OCI-LY7 (cell line): Measurements from ENCODE around the gene NAB1.

ENCODE experiments used
- EZH2phosphoT487 ChIP-seq: fragments of 200-600 bp; sonication (generic); IDR thresholded peaks from 2 replicates; pipeline ENCODE4 v1.6.1; 2018; ENCODE audit warnings: low read depth, borderline replicate concordance, mild to moderate bottlenecking, mixed run types, antibody characterized with exemption, low read length, moderate library complexity, mixed read lengths
- TF ChIP-seq, protein P1 (sequence below): fragments of 200-600 bp; sonication (generic); conservative IDR thresholded peaks from 2 replicates; pipeline ENCODE4 v1.5.1; 2014; ENCODE audit warnings: mild to moderate bottlenecking, antibody characterized with exemption, low read length, moderate library complexity, mixed read lengths

DNA sequence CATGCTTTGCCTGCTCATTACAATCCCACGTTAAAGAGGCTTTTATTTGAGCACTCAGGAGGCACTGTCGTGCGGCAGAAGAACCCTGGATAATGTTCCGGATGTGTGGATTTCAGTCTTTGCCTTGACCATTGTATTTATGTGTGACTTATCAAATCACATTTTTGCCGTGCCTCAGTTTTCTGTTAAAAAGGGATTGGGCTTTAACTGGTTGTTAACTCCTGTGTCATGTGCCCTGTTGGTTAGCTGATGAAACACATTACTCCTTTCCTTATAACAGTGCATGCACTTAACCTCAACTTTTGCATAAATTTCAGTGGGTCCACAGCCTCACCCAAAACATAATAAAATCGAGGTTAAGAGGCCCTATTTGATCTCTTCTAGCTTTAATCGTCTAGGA lies 52.7 kb downstream of the NAB1 start:
- TF ChIP-seq, protein P1, sequence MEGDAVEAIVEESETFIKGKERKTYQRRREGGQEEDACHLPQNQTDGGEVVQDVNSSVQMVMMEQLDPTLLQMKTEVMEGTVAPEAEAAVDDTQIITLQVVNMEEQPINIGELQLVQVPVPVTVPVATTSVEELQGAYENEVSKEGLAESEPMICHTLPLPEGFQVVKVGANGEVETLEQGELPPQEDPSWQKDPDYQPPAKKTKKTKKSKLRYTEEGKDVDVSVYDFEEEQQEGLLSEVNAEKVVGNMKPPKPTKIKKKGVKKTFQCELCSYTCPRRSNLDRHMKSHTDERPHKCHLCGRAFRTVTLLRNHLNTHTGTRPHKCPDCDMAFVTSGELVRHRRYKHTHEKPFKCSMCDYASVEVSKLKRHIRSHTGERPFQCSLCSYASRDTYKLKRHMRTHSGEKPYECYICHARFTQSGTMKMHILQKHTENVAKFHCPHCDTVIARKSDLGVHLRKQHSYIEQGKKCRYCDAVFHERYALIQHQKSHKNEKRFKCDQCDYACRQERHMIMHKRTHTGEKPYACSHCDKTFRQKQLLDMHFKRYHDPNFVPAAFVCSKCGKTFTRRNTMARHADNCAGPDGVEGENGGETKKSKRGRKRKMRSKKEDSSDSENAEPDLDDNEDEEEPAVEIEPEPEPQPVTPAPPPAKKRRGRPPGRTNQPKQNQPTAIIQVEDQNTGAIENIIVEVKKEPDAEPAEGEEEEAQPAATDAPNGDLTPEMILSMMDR = no peak
- TF ChIP-seq EZH2phosphoT487 = no peak
